ENCODE measurements around the gene FGR.
"Not testable (repeated sequence)": the region's sequence is repeated elsewhere in the genome, so short reads cannot be mapped to it uniquely, and the experiment has no call there.

Gene FGR

GRCh38 chr1:27634985-27635367 lies at the start of gene FGR:
Gene FGR (minus strand): TSS chr1:27635185. CDS start chr1:27623916, 11,269 bp downstream.
- H3K9me3 Mint-ChIP-seq: no peaks in the 10 kb centered on the region
- peaks cover 68% of the 10 kb centered on the region for H3K4me1 Mint-ChIP-seq
- CTCF ChIA-PET: no interaction called here
- no peak for DNase-seq
- peak within 1 kb of the TSS; percentile 58 for H3K4me3 Mint-ChIP-seq
- H3K27me3 Mint-ChIP-seq: peaks cover 40% of the 10 kb centered on the region
- no peaks in the 10 kb centered on the region for H3K36me3 Mint-ChIP-seq
- no peak within 1 kb of the TSS for H3K27ac Mint-ChIP-seq

- no peaks in the 10 kb centered on the region for H3K4me1 Mint-ChIP-seq
- H3K36me3 Mint-ChIP-seq: peaks cover 6% of the 10 kb centered on the region
- H3K27ac Mint-ChIP-seq: no peak overlapping the region
- CTCF ChIA-PET: interaction anchor here (1.2 kb wide), 1 partner anchor 12 kb away, joined by 3 read pairs; the partner anchor contains the start of gene IFI6
- H3K9me3 Mint-ChIP-seq: peaks cover 26% of the 10 kb centered on the region
- no peak for DNase-seq
- no peak overlapping the region for H3K4me3 Mint-ChIP-seq
- peaks cover 29% of the 10 kb centered on the region for H3K27me3 Mint-ChIP-seq
Observed at GRCh38 chr1:27684176-27684575, 49.2 kb upstream of the FGR start.

- H3K9me3 Mint-ChIP-seq: peaks cover 26% of the 10 kb centered on the region
- H3K27me3 Mint-ChIP-seq: peaks cover 25% of the 10 kb centered on the region
- H3K4me3 Mint-ChIP-seq: no peak overlapping the region
- H3K36me3 Mint-ChIP-seq: peaks cover 6% of the 10 kb centered on the region
- H3K4me1 Mint-ChIP-seq: no peaks in the 10 kb centered on the region
- CTCF ChIA-PET: no interaction called here
- DNase-seq: no peak
- no peak overlapping the region for H3K27ac Mint-ChIP-seq
Observed at GRCh38 chr1:27682351-27682944, 47.5 kb upstream of the FGR start.

- Mint-ChIP-seq H3K9me3 (peaks cover 26% of the 10 kb centered on the region), H3K27me3 (peaks cover 25% of the 10 kb centered on the region)
- H3K4me3 Mint-ChIP-seq, H3K4me1 Mint-ChIP-seq, DNase-seq, H3K36me3 Mint-ChIP-seq, H3K27ac Mint-ChIP-seq, CTCF ChIA-PET: not testable (repeated sequence)
Observed at GRCh38 chr1:27681580-27681979, 46.6 kb upstream of the FGR start.

- peaks cover 26% of the 10 kb centered on the region for H3K9me3 Mint-ChIP-seq
- H3K36me3 Mint-ChIP-seq, H3K4me3 Mint-ChIP-seq, CTCF ChIA-PET, H3K27ac Mint-ChIP-seq, H3K4me1 Mint-ChIP-seq, DNase-seq: not testable (repeated sequence)
- H3K27me3 Mint-ChIP-seq: peaks cover 18% of the 10 kb centered on the region
Observed at GRCh38 chr1:27680225-27680791, 45.3 kb upstream of the FGR start.

GRCh38 chr1:27678747-27679146 lies 43.8 kb upstream of the FGR start:
- peaks cover 26% of the 10 kb centered on the region for H3K9me3 Mint-ChIP-seq
- peaks cover 6% of the 10 kb centered on the region for H3K36me3 Mint-ChIP-seq
- CTCF ChIA-PET: interaction anchor here (0.9 kb wide), 1 partner anchor 10 kb away, joined by 4 read pairs; no protein-coding TSS in a partner anchor
- H3K27me3 Mint-ChIP-seq: peaks cover 15% of the 10 kb centered on the region
- H3K4me1 Mint-ChIP-seq: no peaks in the 10 kb centered on the region
- DNase-seq: no peak
- no peak overlapping the region for H3K4me3 Mint-ChIP-seq
- H3K27ac Mint-ChIP-seq: no peak overlapping the region

GRCh38 chr1:27676410-27676809 lies 41.4 kb upstream of the FGR start:
- Mint-ChIP-seq H3K4me3 (no peak overlapping the region), H3K36me3 (peaks cover 2% of the 10 kb centered on the region), H3K27me3 (peaks cover 7% of the 10 kb centered on the region), H3K27ac (no peak overlapping the region), H3K4me1 (peaks cover 15% of the 10 kb centered on the region), H3K9me3 (peaks cover 15% of the 10 kb centered on the region)
- CTCF ChIA-PET: interaction anchor here (1.0 kb wide), 1 partner anchor 70 kb away, joined by 3 read pairs; no protein-coding TSS in a partner anchor
- DNase-seq: no peak

- Mint-ChIP-seq H3K4me3 (peak overlapping the region; percentile 88), H3K9me3 (no peaks in the 10 kb centered on the region)
Observed at GRCh38 chr1:27672750-27673112, 37.7 kb upstream of the FGR start.

GRCh38 chr1:27671964-27672749 lies 37.2 kb upstream of the FGR start, which contains the start of gene IFI6:
Gene IFI6 (minus strand): TSS chr1:27672192. CDS start chr1:27669314, 2,878 bp downstream.
- H3K27me3 Mint-ChIP-seq: no peaks in the 10 kb centered on the region
- peaks cover 43% of the 10 kb centered on the region for H3K4me1 Mint-ChIP-seq
- H3K9me3 Mint-ChIP-seq: no peaks in the 10 kb centered on the region
- peak; percentile 91 for DNase-seq
- CTCF ChIA-PET: interaction anchor here (0.7 to 4.1 kb wide), 10 partner anchors 8 to 214 kb away, joined by 3 to 41 read pairs (median 4); no protein-coding TSS in a partner anchor
- peak within 1 kb of the TSS; percentile 95 for H3K27ac Mint-ChIP-seq
- peaks cover 4% of the 10 kb centered on the region for H3K36me3 Mint-ChIP-seq
- H3K4me3 Mint-ChIP-seq: peak within 1 kb of the TSS; percentile 88

More at GRCh38 chr1:27672750-27673112, 37.7 kb upstream of the FGR start:
- peak overlapping the region; percentile 95 for H3K27ac Mint-ChIP-seq
- no peaks in the 10 kb centered on the region for H3K36me3 Mint-ChIP-seq
- no peaks in the 10 kb centered on the region for H3K27me3 Mint-ChIP-seq
- no peak for DNase-seq
- H3K4me1 Mint-ChIP-seq: peaks cover 43% of the 10 kb centered on the region
- CTCF ChIA-PET: interaction anchor here (0.8 to 4.1 kb wide), 8 partner anchors 9 to 117 kb away, joined by 3 to 41 read pairs (median 4); no protein-coding TSS in a partner anchor

- Mint-ChIP-seq H3K27me3 (no peaks in the 10 kb centered on the region), H3K4me3 (peak overlapping the region; percentile 59), H3K36me3 (peaks cover 13% of the 10 kb centered on the region), H3K9me3 (no peaks in the 10 kb centered on the region), H3K4me1 (peaks cover 46% of the 10 kb centered on the region), H3K27ac (no peak overlapping the region)
- CTCF ChIA-PET: interaction anchor here (0.7 to 4.1 kb wide), 22 partner anchors 8 to 242 kb away, joined by 3 to 41 read pairs (median 4); partner anchors contain the start of genes FAM76A and STX12
- DNase-seq: no peak
Observed at GRCh38 chr1:27669876-27670275, 34.9 kb upstream of the FGR start.

GRCh38 chr1:27668808-27669723 lies 34.1 kb upstream of the FGR start:
- Mint-ChIP-seq H3K9me3 (no peaks in the 10 kb centered on the region), H3K27ac (peak overlapping the region; percentile 2)
- CTCF ChIA-PET: interaction anchor here (0.7 to 5.0 kb wide), 26 partner anchors 7 to 241 kb away, joined by 3 to 43 read pairs (median 4); partner anchors contain the start of gene FAM76A

GRCh38 chr1:27668121-27668807 lies 33.3 kb upstream of the FGR start:
- peaks cover 46% of the 10 kb centered on the region for H3K4me1 Mint-ChIP-seq
- CTCF ChIA-PET: interaction anchor here (1.0 to 5.0 kb wide), 3 partner anchors 39 to 61 kb away, joined by 3 to 43 read pairs (median 6); no protein-coding TSS in a partner anchor
- H3K27me3 Mint-ChIP-seq: no peaks in the 10 kb centered on the region
- peaks cover 13% of the 10 kb centered on the region for H3K36me3 Mint-ChIP-seq
- H3K27ac Mint-ChIP-seq: no peak overlapping the region
- no peak for DNase-seq
- no peak overlapping the region for H3K4me3 Mint-ChIP-seq
- H3K9me3 Mint-ChIP-seq: no peaks in the 10 kb centered on the region

More at GRCh38 chr1:27668808-27669723, 34.1 kb upstream of the FGR start:
- Mint-ChIP-seq H3K27me3 (no peaks in the 10 kb centered on the region), H3K4me3 (peak overlapping the region; percentile 59), H3K36me3 (peaks cover 13% of the 10 kb centered on the region), H3K4me1 (peaks cover 46% of the 10 kb centered on the region)
- peak; percentile 91 for DNase-seq

GRCh38 chr1:27666791-27667254 lies 31.8 kb upstream of the FGR start:
- Mint-ChIP-seq H3K9me3 (no peaks in the 10 kb centered on the region), H3K27me3 (no peaks in the 10 kb centered on the region), H3K36me3 (peaks cover 13% of the 10 kb centered on the region), H3K4me3 (no peak overlapping the region), H3K27ac (no peak overlapping the region), H3K4me1 (peaks cover 49% of the 10 kb centered on the region)
- CTCF ChIA-PET: interaction anchor here (5.0 kb wide), 1 partner anchor 59 kb away, joined by 43 read pairs; no protein-coding TSS in a partner anchor
- no peak for DNase-seq

Data from activated naive CD4-positive, alpha-beta T cell treated with anti-CD3 and anti-CD28 coated beads, Interleukin-2, amount 10 ng/mL, durations not matched to agents 7 days and 5 days (primary cell).